Progenitor cell of endocrine pancreas (in vitro differentiated cells): Measurements from ENCODE around the gene MEOX1. TPM values are rescaled to one million over a fixed set of nuclear protein-coding genes. Genes with fewer than 3 reads are reported as not detected.

Experiments used
- DNase-seq: peaks from one replicate; pipeline ENCODE4 v3.0.0; 2021; ENCODE audit warnings: low spot score; ENCODE audit not compliant: unreplicated experiment
- H3K27ac Mint-ChIP-seq: 2 replicates; pipeline ENCODE4 v1.8.0; 2021; ENCODE audit warnings: mild to moderate bottlenecking, moderate library complexity, mixed read lengths
- H3K27me3 Mint-ChIP-seq: 2 replicates; pipeline ENCODE4 v1.8.0; 2021; ENCODE audit warnings: mixed read lengths
- H3K36me3 Mint-ChIP-seq: 2 replicates; pipeline ENCODE4 v1.8.0; 2022; ENCODE audit warnings: mixed read lengths; ENCODE audit not compliant: insufficient read depth
- H3K4me1 Mint-ChIP-seq: 2 replicates; pipeline ENCODE4 v1.8.0; 2021; ENCODE audit warnings: low read depth, mixed read lengths
- H3K4me3 Mint-ChIP-seq: 2 replicates; pipeline ENCODE4 v1.8.0; 2021; ENCODE audit warnings: low read depth, mild to moderate bottlenecking, moderate library complexity, mixed read lengths
- H3K9me3 Mint-ChIP-seq: 2 replicates; pipeline ENCODE4 v1.8.0; 2021; ENCODE audit warnings: low read depth, mixed read lengths
- CTCF ChIP-seq: fragments of 200-600 bp; sonication (generic); IDR thresholded peaks from one replicate; pipeline ENCODE4 v1.5.0; 2021; ENCODE audit warnings: antibody characterized with exemption, mild to moderate bottlenecking; ENCODE audit not compliant: unreplicated experiment
- total RNA-seq: library from RNA; stranded (reverse); gene quantifications from 2 replicates; pipeline ENCODE4 v1.2.1, GENCODE V29; 2021

MEOX1 gene
- total RNA-seq, 1 donor from 2014 or later, result 1.2 TPM

GRCh38 chr17:43599835-43600234 lies 61.9 kb downstream of the MEOX1 start:
- no peak overlapping the region for H3K4me3 Mint-ChIP-seq
- no peak for TF ChIP-seq CTCF
- H3K27me3 Mint-ChIP-seq, result peaks cover 5% of the 10 kb centered on the region
- DNase-seq, result no peak
- no peaks in the 10 kb centered on the region for H3K9me3 Mint-ChIP-seq
- H3K36me3 Mint-ChIP-seq, result no peaks in the 10 kb centered on the region
- H3K27ac Mint-ChIP-seq, result no peak overlapping the region
- H3K4me1 Mint-ChIP-seq, result peaks cover 2% of the 10 kb centered on the region

GRCh38 chr17:43599046-43599395 lies 62.7 kb downstream of the MEOX1 start:
- peaks cover 2% of the 10 kb centered on the region for H3K4me1 Mint-ChIP-seq
- H3K9me3 Mint-ChIP-seq, result no peaks in the 10 kb centered on the region
- peaks cover 5% of the 10 kb centered on the region for H3K27me3 Mint-ChIP-seq
- no peak overlapping the region for H3K4me3 Mint-ChIP-seq
- H3K36me3 Mint-ChIP-seq, result no peaks in the 10 kb centered on the region
- TF ChIP-seq CTCF, result no peak
- no peak for DNase-seq
- no peak overlapping the region for H3K27ac Mint-ChIP-seq

- TF ChIP-seq CTCF, result no peak
- no peak overlapping the region for H3K27ac Mint-ChIP-seq
Measured at GRCh38 chr17:43598357-43599045, 63.2 kb downstream of the MEOX1 start.

GRCh38 chr17:43597624-43598356 lies 63.9 kb downstream of the MEOX1 start:
- TF ChIP-seq CTCF, result no peak
- Mint-ChIP-seq H3K4me3 (no peak overlapping the region), H3K36me3 (no peaks in the 10 kb centered on the region), H3K27ac (no peak overlapping the region), H3K27me3 (peaks cover 5% of the 10 kb centered on the region), H3K4me1 (peaks cover 2% of the 10 kb centered on the region), H3K9me3 (no peaks in the 10 kb centered on the region)
- DNase-seq, result no peak

More at GRCh38 chr17:43598357-43599045, 63.2 kb downstream of the MEOX1 start:
- Mint-ChIP-seq H3K36me3 (no peaks in the 10 kb centered on the region), H3K27me3 (peaks cover 5% of the 10 kb centered on the region), H3K9me3 (no peaks in the 10 kb centered on the region), H3K4me3 (no peak overlapping the region), H3K4me1 (peaks cover 2% of the 10 kb centered on the region)
- DNase-seq, result no peak

- DNase-seq, result no peak
- Mint-ChIP-seq H3K4me3 (no peak overlapping the region), H3K27me3 (peaks cover 4% of the 10 kb centered on the region), H3K36me3 (no peaks in the 10 kb centered on the region), H3K9me3 (no peaks in the 10 kb centered on the region), H3K27ac (no peak overlapping the region), H3K4me1 (peaks cover 16% of the 10 kb centered on the region)
- TF ChIP-seq CTCF, result no peak
Measured at GRCh38 chr17:43595466-43595865, 66.3 kb downstream of the MEOX1 start.
